HEK293T (cell line): ENCODE measurements around the gene TIAM1.

Experiments used
- CTCF ChIA-PET: fragments of 350-600 bp; formaldehyde crosslinking; extraction: SDS; loops from one replicate; lab custom pipeline; 2021; ENCODE audit warnings: antibody characterized with exemption, inconsistent platforms; lab: Yijun Ruan, JAX
- POLR2A ChIA-PET: fragments of 350-600 bp; formaldehyde crosslinking; extraction: SDS; loops from one replicate; lab custom pipeline; 2020; ENCODE audit warnings: antibody characterized with exemption, inconsistent platforms; lab: Yijun Ruan, JAX
- DNase-seq: peaks from one replicate; pipeline ENCODE4 v3.0.0; 2012; ENCODE audit warnings: mixed read lengths; ENCODE audit errors: extremely low spot score
- ARNT ChIP-seq: fragments of 450-650 bp; IDR thresholded peaks from 2 replicates; pipeline ENCODE4 v1.6.1; 2017; ENCODE audit warnings: mild to moderate bottlenecking
- BHLHE40 ChIP-seq: fragments of 450-650 bp; IDR thresholded peaks from 2 replicates; pipeline ENCODE4 v1.6.1; 2016; ENCODE audit warnings: mild to moderate bottlenecking, moderate library complexity, borderline replicate concordance
- CTBP1 ChIP-seq: fragments of 450-650 bp; IDR thresholded peaks from 2 replicates; pipeline ENCODE4 v1.6.1; 2016; ENCODE audit warnings: borderline replicate concordance
- ELF4 ChIP-seq: fragments of 450-650 bp; IDR thresholded peaks from 2 replicates; pipeline ENCODE4 v1.6.1; 2017; ENCODE audit warnings: antibody characterized with exemption
- FOXA1 ChIP-seq: fragments of 450-650 bp; IDR thresholded peaks from 2 replicates; pipeline ENCODE4 v1.6.1; 2016; ENCODE audit warnings: mild to moderate bottlenecking
- FOXK2 ChIP-seq: fragments of 450-650 bp; IDR thresholded peaks from 2 replicates; pipeline ENCODE4 v1.6.1; 2016; ENCODE audit warnings: mild to moderate bottlenecking
- FOXM1 ChIP-seq: fragments of 450-650 bp; IDR thresholded peaks from 2 replicates; pipeline ENCODE4 v1.6.1; 2017; ENCODE audit warnings: mild to moderate bottlenecking, borderline replicate concordance
- HDGF ChIP-seq: fragments of 450-650 bp; IDR thresholded peaks from 2 replicates; pipeline ENCODE4 v1.6.1; 2017; ENCODE audit warnings: antibody characterized with exemption, borderline replicate concordance
- L3MBTL2 ChIP-seq: fragments of 450-650 bp; conservative IDR thresholded peaks from 2 replicates; pipeline ENCODE4 v1.6.1; 2016; ENCODE audit warnings: mild to moderate bottlenecking
- LEF1 ChIP-seq: fragments of 450-650 bp; IDR thresholded peaks from 2 replicates; pipeline ENCODE4 v1.6.1; 2017; ENCODE audit warnings: mild to moderate bottlenecking, borderline replicate concordance
- NFRKB ChIP-seq: fragments of 450-650 bp; IDR thresholded peaks from 2 replicates; pipeline ENCODE4 v1.6.1; 2016; ENCODE audit warnings: mild to moderate bottlenecking, moderate library complexity
- PKNOX1 ChIP-seq: fragments of 450-650 bp; IDR thresholded peaks from 2 replicates; pipeline ENCODE4 v1.6.1; 2016
- SP1 ChIP-seq: fragments of 450-650 bp; IDR thresholded peaks from 2 replicates; pipeline ENCODE4 v1.6.1; 2017
- SUZ12 ChIP-seq: fragments of 450-650 bp; IDR thresholded peaks from 2 replicates; pipeline ENCODE4 v1.6.1; 2016; ENCODE audit warnings: mild to moderate bottlenecking
- TARDBP ChIP-seq: fragments of 450-650 bp; IDR thresholded peaks from 2 replicates; pipeline ENCODE4 v1.6.1; 2016
- ZNF384 ChIP-seq: fragments of 450-650 bp; IDR thresholded peaks from 2 replicates; pipeline ENCODE4 v1.6.1; 2016

TIAM1 gene

GRCh38 chr21:31317688-31318087 is 26.4 kb downstream of the TIAM1 start:
- TF ChIP-seq TARDBP = no peak
- TF ChIP-seq HDGF = no peak
- TF ChIP-seq PKNOX1 = no peak
- CTCF ChIA-PET = no interaction called here
- POLR2A ChIA-PET = interaction anchor here (1.0 kb wide), 1 partner anchor 26 kb away, joined by 4 read pairs; the partner anchor contains the start of gene TIAM1
- no peak for DNase-seq

- ChIA-PET POLR2A (no interaction called here), CTCF (no interaction called here)
- TF ChIP-seq BHLHE40 (no peak), SUZ12 (no peak), TARDBP (no peak), FOXK2 (no peak), LEF1 (no peak), SP1 (no peak), CTBP1 (no peak), ELF4 (no peak), PKNOX1 (no peak), ARNT (no peak), FOXM1 (no peak), HDGF (no peak), FOXA1 (no peak)
- no peak for DNase-seq
Measured at GRCh38 chr21:31316488-31317169, 27.4 kb downstream of the TIAM1 start.

- no peak for DNase-seq
- CTCF ChIA-PET = no interaction called here
- POLR2A ChIA-PET = no interaction called here
- TF ChIP-seq ELF4 (no peak), NFRKB (no peak), FOXA1 (no peak), SUZ12 (no peak), ZNF384 (no peak), PKNOX1 (no peak), L3MBTL2 (no peak), BHLHE40 (no peak), CTBP1 (no peak), TARDBP (no peak), SP1 (no peak), FOXM1 (no peak), FOXK2 (no peak), HDGF (no peak)
Measured at GRCh38 chr21:31316072-31316471, 28.0 kb downstream of the TIAM1 start.

GRCh38 chr21:31310750-31311149 is 33.3 kb downstream of the TIAM1 start:
- no peak for DNase-seq
- no peak for TF ChIP-seq TARDBP
- TF ChIP-seq ZNF384 = no peak
- no peak for TF ChIP-seq FOXK2
- no peak for TF ChIP-seq PKNOX1
- no peak for TF ChIP-seq L3MBTL2
- TF ChIP-seq LEF1 = no peak
- no peak for TF ChIP-seq CTBP1
- no peak for TF ChIP-seq NFRKB
- CTCF ChIA-PET = interaction anchor here (0.6 kb wide), 1 partner anchor 25 kb away, joined by 5 read pairs; no protein-coding TSS in a partner anchor
- POLR2A ChIA-PET = no interaction called here

GRCh38 chr21:31308584-31308983 is 35.5 kb downstream of the TIAM1 start:
- no peak for DNase-seq
- TF ChIP-seq ZNF384 = no peak
- TF ChIP-seq SUZ12 = no peak
- TF ChIP-seq CTBP1 = no peak
- no peak for TF ChIP-seq HDGF
- no peak for TF ChIP-seq ARNT
- TF ChIP-seq PKNOX1 = no peak
- no peak for TF ChIP-seq SP1
- no peak for TF ChIP-seq LEF1
- no peak for TF ChIP-seq FOXA1
- TF ChIP-seq FOXM1 = no peak
- no peak for TF ChIP-seq ELF4
- no peak for TF ChIP-seq BHLHE40
- CTCF ChIA-PET = no interaction called here
- POLR2A ChIA-PET = no interaction called here

DNA sequence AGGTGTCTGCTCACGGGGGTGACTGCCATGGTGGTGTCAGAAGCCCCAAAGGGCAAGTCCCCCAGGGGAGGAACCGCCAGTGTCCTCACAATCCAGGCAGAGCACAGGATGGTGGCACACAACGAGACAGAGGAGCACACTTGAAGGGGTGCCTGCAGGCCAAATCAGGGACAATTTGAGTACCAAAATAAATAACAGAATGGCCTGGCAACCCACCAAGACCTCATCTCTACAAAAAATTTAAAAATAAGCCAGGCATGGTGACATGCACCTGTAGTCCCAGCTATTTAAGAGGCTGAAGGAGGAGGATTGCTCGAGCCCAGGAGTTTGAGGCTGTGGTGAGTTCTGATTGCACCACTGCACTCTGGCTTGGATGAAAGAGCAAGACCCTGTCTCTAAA is 38.2 kb downstream of the TIAM1 start:
- CTCF ChIA-PET = interaction anchor here (0.7 kb wide), 1 partner anchor 40 kb away, joined by 6 read pairs; no protein-coding TSS in a partner anchor
- POLR2A ChIA-PET = no interaction called here

More for the DNA sequence above, 38.2 kb downstream of the TIAM1 start:
- TF ChIP-seq FOXK2 (no peak), SUZ12 (no peak), ZNF384 (no peak), FOXA1 (no peak), BHLHE40 (no peak), HDGF (no peak), CTBP1 (no peak), SP1 (no peak), ARNT (no peak), LEF1 (no peak)
- no peak for DNase-seq
